ENCODE data around the gene ZC3H7A. TPM values are rescaled to one million over a fixed set of nuclear protein-coding genes. Genes with fewer than 3 reads are reported as not detected.
A peak's percentile ranks its signal among the peaks of the same experiment; 100 is the strongest.

ZC3H7A gene
- total RNA-seq, 1 donor from 2014 or later: 163 TPM

- Mint-ChIP-seq H3K4me3 (peak overlapping the region; percentile 0), H3K9me3 (no peaks in the 10 kb centered on the region), H3K27me3 (no peaks in the 10 kb centered on the region), H3K4me1 (peaks cover 74% of the 10 kb centered on the region), H3K27ac (peak overlapping the region; percentile 37), H3K36me3 (ENCODE audit: low read depth) (peaks cover 72% of the 10 kb centered on the region)
- CTCF ChIA-PET: no interaction called here
- ATAC-seq (ENCODE audit: low read depth) (no peak), DNase-seq (no peak)
- intact Hi-C loops (cut with micrococcal nuclease): no loop called here
- POLR2A ChIA-PET: interaction anchor here (0.7 to 1.4 kb wide), 3 partner anchors 18 to 45 kb away, joined by 5 to 11 read pairs (median 6); no protein-coding TSS in a partner anchor
- TF ChIP-seq, protein P1, sequence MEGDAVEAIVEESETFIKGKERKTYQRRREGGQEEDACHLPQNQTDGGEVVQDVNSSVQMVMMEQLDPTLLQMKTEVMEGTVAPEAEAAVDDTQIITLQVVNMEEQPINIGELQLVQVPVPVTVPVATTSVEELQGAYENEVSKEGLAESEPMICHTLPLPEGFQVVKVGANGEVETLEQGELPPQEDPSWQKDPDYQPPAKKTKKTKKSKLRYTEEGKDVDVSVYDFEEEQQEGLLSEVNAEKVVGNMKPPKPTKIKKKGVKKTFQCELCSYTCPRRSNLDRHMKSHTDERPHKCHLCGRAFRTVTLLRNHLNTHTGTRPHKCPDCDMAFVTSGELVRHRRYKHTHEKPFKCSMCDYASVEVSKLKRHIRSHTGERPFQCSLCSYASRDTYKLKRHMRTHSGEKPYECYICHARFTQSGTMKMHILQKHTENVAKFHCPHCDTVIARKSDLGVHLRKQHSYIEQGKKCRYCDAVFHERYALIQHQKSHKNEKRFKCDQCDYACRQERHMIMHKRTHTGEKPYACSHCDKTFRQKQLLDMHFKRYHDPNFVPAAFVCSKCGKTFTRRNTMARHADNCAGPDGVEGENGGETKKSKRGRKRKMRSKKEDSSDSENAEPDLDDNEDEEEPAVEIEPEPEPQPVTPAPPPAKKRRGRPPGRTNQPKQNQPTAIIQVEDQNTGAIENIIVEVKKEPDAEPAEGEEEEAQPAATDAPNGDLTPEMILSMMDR (IDR thresholded peaks at IDR 0.05): no peak
Measured at GRCh38 chr16:11737713-11738112, 59.3 kb downstream of the ZC3H7A start.

DNA sequence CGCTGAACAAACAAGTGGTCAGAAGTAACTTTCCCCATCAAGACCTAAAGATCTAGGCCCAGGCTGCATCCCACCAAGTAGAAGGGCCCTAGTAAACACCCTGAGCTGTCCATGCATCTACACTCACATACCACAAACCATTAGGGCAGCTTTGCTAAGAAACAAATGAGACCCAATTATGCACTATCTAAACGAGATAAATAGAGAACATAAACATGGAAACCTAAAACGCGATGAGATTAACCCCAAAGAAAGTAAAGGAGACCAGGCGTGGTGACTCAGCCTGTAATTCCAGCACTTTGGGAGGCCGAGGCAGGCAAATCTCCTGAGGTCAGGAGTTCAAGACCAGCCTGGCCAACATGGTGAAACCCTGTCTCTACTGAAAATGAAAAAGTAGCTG is 60.2 kb downstream of the ZC3H7A start:
- H3K4me3 Mint-ChIP-seq: no peak overlapping the region
- H3K4me1 Mint-ChIP-seq: peaks cover 75% of the 10 kb centered on the region
- CTCF ChIA-PET: interaction anchor here (0.9 kb wide), 1 partner anchor 55 kb away, joined by 3 read pairs; no protein-coding TSS in a partner anchor

DNA sequence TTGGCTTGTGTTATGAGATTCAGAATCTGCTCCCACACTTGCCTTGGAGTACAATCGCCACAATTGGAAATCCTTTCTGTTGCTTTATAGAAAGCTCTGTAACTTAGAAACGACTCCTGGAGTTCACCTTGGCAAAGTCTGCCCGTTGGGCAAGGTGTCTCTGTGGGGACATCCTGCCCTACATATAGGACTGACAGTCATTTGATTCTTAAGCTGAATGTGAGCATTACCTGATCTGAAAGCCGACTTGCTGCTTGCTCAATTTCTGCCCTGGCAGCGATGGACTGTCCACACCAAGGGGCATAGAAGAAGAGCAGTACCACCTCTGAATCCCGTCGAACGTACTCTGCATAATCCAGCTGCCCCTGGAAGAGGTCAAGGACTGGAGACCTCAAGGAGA is 61.3 kb downstream of the ZC3H7A start:
- POLR2A ChIA-PET: interaction anchor here (0.8 to 1.6 kb wide), 2 partner anchors 62 to 71 kb away, joined by 3 to 7 read pairs; no protein-coding TSS in a partner anchor
- peaks cover 64% of the 10 kb centered on the region for H3K4me1 Mint-ChIP-seq
- intact Hi-C loops (cut with micrococcal nuclease): no loop called here

More for the DNA sequence above, 60.2 kb downstream of the ZC3H7A start:
- DNase-seq: no peak
- Mint-ChIP-seq H3K36me3 (ENCODE audit: low read depth) (peaks cover 76% of the 10 kb centered on the region), H3K27ac (no peak overlapping the region), H3K9me3 (no peaks in the 10 kb centered on the region), H3K27me3 (no peaks in the 10 kb centered on the region)
- POLR2A ChIA-PET: interaction anchor here (1.6 kb wide), 1 partner anchor 61 kb away, joined by 7 read pairs; no protein-coding TSS in a partner anchor
- intact Hi-C loops (cut with micrococcal nuclease): no loop called here
- ATAC-seq (ENCODE audit: low read depth): no peak
- TF ChIP-seq, protein P1 (IDR thresholded peaks at IDR 0.05): no peak

DNA sequence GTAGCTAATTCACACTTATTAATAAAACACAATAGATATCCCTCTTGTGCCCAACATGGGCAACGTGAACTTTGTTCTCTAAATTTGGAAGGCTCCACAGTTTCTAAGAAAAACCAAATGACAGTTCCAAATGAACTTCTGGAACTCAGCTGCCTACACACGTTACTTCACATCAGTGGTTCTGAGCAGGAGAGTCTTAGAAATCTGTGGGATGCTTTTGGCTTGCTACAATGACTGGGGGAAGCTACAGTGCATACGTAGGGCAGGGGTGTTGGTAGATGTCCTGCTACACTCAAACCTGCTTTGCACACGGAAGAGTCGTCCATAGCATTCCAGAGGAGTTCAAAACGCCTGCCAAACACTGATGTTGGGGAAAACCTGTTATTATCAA is 62.4 kb downstream of the ZC3H7A start:
- no peaks in the 10 kb centered on the region for H3K27me3 Mint-ChIP-seq
- intact Hi-C loops (cut with micrococcal nuclease): no loop called here

More for the DNA sequence above, 61.3 kb downstream of the ZC3H7A start:
- CTCF ChIA-PET: interaction anchor here (1.0 kb wide), 1 partner anchor 23 kb away, joined by 3 read pairs; no protein-coding TSS in a partner anchor
- Mint-ChIP-seq H3K4me3 (no peak overlapping the region), H3K27ac (peak overlapping the region; percentile 12), H3K36me3 (ENCODE audit: low read depth) (peaks cover 78% of the 10 kb centered on the region), H3K27me3 (no peaks in the 10 kb centered on the region), H3K9me3 (no peaks in the 10 kb centered on the region)
- TF ChIP-seq, protein P1 (IDR thresholded peaks at IDR 0.05): no peak
- no peak for ATAC-seq (ENCODE audit: low read depth)
- no peak for DNase-seq

More for the DNA sequence above, 62.4 kb downstream of the ZC3H7A start:
- ATAC-seq (ENCODE audit: low read depth) (no peak), DNase-seq (no peak)
- peaks cover 53% of the 10 kb centered on the region for H3K4me1 Mint-ChIP-seq
- POLR2A ChIA-PET: interaction anchor here (0.6 to 1.6 kb wide), 5 partner anchors 8 to 63 kb away, joined by 3 to 5 read pairs (median 4); partner anchors contain the start of genes TXNDC11 and ZC3H7A
- TF ChIP-seq, protein P1 (IDR thresholded peaks at IDR 0.05): no peak
- no peak overlapping the region for H3K4me3 Mint-ChIP-seq
- CTCF ChIA-PET: interaction anchor here (1.5 kb wide), 1 partner anchor 203 kb away, joined by 4 read pairs; no protein-coding TSS in a partner anchor
- H3K36me3 Mint-ChIP-seq (ENCODE audit: low read depth): peaks cover 85% of the 10 kb centered on the region
- H3K27ac Mint-ChIP-seq: peak overlapping the region; percentile 74
- H3K9me3 Mint-ChIP-seq: no peaks in the 10 kb centered on the region
